ENCODE results near the gene UTP15. TPM values are rescaled to one million over a fixed set of nuclear protein-coding genes. Genes with fewer than 3 reads are reported as not detected.

The UTP15 gene
- total RNA-seq, 1 experiment from 2014 or later = 56.7 TPM

DNA sequence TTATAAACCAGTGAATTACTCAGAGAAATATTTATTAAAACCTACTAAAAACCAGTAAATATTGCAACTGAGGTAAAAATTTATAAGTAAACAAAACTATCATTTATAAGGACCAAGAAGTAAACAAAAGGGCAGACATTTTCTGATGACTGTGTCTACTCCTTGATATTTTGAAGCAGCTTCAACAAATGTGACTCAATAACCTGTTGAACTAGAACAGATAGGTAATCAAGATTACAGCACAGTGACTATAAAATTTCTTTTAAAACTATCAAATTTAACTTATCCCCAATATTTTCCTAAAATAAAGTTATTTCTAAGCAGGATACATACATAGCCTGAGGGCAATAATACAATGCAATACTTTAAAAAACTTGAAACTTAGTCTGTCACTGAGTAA, 12.9 kb upstream of the UTP15 start:
- in situ Hi-C loops (cut with HindIII; ENCODE audit: low pct_unique_long_range_greater_than_20kb, low sequenced_read_pairs) = no loop called here
- no peak for DNase-seq (ENCODE audit: low read depth, low spot score)

DNA sequence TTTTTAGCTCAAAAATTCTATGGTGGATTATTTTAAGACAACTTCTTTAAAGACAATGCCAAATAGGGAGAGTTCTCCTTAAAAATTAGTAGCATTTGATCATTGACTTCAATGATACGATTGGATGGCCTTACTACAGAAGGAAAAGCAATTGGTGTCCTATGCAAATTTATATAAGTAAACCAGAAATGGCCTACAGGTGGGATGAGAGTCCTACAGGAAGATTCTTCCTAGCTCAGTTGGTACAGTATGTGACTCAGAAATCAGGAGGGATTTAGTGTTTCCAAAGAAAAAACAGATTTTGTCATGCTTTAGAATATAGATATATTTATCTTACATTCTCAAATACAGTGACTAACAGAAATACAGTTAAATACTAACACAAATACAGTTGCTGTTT, 6.6 kb upstream of the UTP15 start:
- DNase-seq (ENCODE audit: low read depth, low spot score) = peak; percentile 46

DNA sequence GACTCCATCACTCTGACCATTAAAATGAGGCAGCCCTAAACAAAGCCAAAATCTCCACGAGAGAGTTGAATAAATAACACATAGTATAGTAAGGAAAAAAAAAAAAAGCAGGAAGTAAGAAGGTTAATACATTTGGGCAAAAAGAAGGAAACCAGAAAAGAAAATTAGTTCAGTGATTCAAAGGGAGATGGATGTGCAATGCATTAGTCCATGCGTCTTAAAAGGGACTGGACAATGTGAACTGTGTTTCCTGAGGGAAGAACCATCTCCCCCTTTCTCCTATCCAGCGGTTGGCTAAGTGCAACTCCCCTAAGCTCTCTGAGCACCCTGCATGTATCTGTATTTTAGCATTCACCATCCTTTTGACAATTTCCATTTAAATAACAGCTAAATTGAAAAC, 1.5 kb upstream of the UTP15 start:
- in situ Hi-C loops (cut with HindIII; ENCODE audit: low pct_unique_long_range_greater_than_20kb, low sequenced_read_pairs) = no loop called here
- DNase-seq (ENCODE audit: low read depth, low spot score) = peak; percentile 39

More for the DNA sequence above, 6.6 kb upstream of the UTP15 start:
- in situ Hi-C loops (cut with HindIII; ENCODE audit: low pct_unique_long_range_greater_than_20kb, low sequenced_read_pairs) = no loop called here

DNA sequence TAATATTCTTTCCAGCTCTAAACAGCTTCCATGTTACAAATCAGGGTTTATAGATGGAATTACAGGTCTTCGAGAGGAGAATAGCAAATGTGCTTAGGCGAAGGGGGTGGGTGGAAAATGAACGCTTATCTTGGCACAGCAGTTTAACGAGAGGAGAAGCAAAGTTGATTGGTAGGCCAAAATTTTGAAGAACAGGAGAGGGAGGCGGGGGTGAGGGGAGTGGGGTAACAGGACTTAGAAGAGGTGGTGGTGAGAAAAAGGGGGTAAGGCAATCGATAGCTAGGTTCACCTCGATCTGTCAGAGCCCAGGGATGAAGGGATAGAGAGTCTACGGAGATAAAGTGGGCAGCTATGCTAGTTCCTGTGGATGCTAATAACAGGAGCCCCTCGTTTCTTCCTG, 868 bp upstream of the UTP15 start:
- no peak for DNase-seq (ENCODE audit: low read depth, low spot score)
- in situ Hi-C loops (cut with HindIII; ENCODE audit: low pct_unique_long_range_greater_than_20kb, low sequenced_read_pairs) = no loop called here

DNA sequence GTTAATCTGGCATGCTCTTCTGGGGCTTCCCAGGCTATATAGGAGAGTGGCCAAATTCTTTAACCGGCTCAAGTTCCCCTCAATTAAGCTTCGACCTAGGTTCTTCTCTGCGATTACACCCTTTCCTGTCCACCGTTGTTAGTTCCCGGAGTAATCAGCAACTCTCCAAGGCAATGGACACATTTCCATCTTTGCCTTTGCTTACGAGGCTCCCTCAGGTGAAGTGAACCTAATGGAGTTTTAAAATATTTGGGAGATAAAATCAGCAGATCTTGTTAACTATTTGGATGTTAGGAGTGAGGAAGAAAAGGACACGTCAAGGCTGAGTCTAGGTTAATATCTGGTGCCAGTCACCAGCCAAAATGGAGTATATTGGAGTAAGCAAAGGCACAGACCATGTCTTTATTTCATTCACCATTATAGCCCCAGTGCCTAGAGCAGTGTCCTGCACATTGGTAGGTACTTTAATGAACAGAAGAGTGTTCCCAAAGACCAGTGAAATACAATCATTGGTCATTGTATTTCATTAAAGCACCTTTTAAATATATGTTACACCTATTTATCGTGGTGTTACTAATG, 515 bp downstream of the UTP15 start:
- DNase-seq (ENCODE audit: low read depth, low spot score) = peak; percentile 17
- in situ Hi-C loops (cut with HindIII; ENCODE audit: low pct_unique_long_range_greater_than_20kb, low sequenced_read_pairs) = no loop called here

DNA sequence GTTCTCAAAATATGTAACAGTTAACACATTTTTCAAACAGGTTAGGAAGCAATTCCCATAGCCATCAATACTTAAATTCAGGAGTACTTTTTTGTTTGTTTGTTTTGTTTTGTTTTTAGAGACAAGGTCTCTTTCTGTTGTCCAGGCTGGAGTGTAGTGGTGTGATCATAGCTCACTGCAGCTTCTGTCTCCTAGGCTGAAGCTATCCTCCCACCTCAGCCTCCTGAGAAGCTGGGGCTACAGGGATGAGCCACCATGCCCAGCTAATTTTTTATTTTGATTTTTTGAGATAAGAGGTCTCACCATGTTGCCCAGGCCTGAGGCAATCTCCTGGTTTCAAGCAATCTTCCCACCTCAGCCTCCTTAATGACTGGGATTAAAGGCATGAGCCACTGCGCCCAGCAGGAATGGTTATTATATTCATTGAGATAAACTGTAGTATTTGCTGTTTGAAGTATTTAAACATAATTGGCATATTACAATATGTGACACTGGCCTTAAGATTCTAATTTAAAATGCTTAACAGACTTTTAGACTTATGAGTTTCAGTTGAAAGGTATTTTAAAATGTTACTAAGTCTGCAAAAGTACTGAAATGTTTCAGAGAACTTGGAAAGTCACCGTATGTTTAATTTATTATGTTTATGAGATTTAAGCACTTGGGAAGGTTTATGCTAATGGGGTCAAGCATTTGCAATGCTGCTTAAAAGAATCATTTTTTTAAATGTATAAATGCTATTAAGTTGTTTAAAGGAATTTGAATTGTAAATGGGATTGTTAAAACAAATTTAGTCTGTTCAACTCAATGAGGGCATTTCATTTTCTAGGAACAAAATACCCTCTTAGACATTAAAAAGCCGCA, 17.0 kb downstream of the UTP15 start:
- no peak for DNase-seq (ENCODE audit: low read depth, low spot score)
- in situ Hi-C loops (cut with HindIII; ENCODE audit: low pct_unique_long_range_greater_than_20kb, low sequenced_read_pairs) = no loop called here

DNA sequence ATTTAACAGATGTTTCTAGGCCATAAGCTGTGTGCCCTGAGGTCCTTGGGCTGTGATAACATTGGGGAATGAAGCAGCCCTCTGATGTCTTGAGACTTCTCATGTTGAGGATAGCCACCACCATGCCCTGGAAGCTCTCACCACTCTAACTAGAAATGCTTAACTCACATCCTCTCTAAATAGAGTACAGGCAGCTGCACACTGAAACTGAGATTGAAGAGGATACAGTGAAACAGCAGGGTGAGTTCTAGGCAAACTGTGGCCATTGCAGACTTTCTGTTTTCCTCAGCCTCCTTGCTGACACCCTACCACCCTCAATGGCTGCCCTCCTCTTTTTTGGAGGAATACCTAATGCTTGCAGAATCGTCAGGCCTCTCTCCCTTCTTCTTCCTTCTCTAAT, 22.4 kb downstream of the UTP15 start:
- in situ Hi-C loops (cut with HindIII; ENCODE audit: low pct_unique_long_range_greater_than_20kb, low sequenced_read_pairs) = no loop called here
- DNase-seq (ENCODE audit: low read depth, low spot score) = no peak

DNA sequence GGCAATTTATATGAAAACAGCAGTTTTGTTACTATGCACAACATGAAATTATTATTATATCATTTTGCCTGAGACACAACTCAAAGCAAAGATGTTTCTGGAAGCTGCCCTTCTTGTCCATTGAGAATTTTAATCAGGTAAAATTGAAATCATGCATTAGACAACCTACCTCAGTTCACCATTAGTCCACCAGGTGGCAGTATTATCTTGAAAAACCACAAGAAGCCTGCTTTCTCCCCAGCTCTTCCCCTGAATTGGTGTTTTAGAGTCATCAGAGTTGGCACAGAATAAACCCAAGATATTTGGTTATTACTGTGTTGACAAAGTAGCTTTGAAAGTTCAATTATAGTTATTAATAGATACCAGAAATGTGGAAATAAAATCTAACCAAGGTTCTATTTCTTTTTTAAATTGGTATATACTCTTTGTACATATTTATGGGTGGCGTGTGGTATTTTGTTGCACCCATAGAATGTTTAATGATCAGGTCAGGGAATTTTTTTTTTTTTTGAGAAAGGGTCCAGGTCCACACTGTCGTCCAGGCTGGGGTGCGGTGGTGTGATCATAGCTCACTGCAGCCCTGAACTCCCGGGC, 25.7 kb downstream of the UTP15 start:
- DNase-seq (ENCODE audit: low read depth, low spot score) = peak; percentile 83
- in situ Hi-C loops (cut with HindIII; ENCODE audit: low pct_unique_long_range_greater_than_20kb, low sequenced_read_pairs) = no loop called here

DNA sequence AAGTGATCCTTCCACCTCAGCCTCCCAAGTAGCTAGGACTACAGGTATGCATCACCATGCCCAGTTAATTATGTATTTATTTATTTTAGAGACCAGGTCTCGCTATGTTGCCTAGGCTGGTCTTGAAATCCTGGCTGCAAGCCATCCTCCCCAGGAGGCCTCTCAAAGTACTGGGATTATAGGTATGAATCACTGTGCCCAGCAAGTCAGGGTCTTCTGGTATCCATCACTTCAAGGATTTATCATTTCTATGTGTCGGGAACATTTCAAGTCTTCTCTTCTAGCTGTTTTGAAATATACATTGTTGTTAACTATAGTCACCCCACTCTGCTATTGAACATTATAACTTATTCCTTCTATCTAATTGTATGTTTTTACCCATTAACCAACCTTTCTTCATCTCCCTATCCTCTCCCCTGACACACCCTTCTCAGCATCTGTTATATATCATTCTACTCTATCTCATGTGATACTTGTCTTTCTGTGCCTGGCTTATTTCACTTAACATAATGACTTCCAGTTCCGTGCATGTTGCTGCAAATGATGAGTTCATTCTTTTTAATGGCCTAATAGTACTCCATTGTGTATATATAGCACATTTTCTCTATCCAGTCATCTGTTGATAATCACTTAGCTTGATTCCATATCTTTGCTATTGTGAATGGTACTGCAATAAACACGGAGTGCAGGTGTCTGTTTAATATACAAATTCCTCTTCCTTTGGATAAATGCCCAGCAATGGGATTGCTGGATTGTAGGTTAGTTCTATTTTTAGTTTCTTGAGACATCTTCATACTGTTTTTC, 26.4 kb downstream of the UTP15 start:
- DNase-seq (ENCODE audit: low read depth, low spot score) = no peak
- in situ Hi-C loops (cut with HindIII; ENCODE audit: low pct_unique_long_range_greater_than_20kb, low sequenced_read_pairs) = no loop called here

DNA sequence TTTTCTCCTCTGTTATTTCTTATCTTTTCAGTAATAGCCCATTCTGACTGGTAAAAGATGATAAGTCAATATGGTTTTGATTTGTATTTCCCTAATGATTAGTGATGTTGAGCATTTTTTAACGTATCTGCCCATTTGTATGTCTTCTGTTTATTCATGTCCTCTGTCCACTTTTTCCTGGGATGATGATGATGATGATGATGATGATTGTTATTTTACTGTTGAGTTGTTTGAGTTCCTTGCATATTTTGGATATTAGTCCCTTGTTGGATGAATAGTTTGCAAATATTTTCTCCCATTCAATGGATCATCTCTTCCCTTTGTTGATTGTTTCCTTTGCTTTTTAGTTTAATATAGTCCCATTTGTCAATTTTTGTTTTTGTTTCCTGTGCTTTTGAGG, 27.0 kb downstream of the UTP15 start:
- no peak for DNase-seq (ENCODE audit: low read depth, low spot score)
- in situ Hi-C loops (cut with HindIII; ENCODE audit: low pct_unique_long_range_greater_than_20kb, low sequenced_read_pairs) = no loop called here

DNA sequence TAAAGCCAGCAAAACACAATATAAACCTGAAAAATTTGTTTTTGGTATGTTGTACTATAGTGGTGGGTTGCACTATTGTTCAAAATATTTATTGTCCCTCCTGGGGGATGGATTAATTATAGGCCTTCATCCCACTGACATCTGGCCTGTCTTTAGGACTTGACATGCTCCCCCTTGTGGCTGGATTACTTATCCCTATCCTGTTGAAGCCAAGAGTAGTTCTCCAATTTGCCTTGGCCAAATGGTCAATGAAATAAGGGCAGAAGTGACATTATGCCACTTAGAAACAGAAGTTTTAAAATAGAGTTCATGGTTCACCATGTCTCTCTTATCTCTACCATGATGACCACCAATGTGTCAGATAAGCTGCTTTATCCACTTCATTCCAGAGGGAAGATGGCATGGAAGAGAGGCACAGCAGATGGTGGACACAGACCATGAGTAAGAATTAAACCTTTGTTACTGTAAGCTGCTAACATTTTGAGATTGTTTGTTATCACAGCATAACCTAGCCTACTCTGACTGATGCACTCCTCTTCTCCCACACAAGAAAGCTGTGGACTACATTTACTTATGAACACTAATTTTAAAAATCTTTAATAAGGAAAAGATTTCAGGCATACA, 31.3 kb downstream of the UTP15 start:
- in situ Hi-C loops (cut with HindIII; ENCODE audit: low pct_unique_long_range_greater_than_20kb, low sequenced_read_pairs) = no loop called here
- DNase-seq (ENCODE audit: low read depth, low spot score) = peak; percentile 77

DNA sequence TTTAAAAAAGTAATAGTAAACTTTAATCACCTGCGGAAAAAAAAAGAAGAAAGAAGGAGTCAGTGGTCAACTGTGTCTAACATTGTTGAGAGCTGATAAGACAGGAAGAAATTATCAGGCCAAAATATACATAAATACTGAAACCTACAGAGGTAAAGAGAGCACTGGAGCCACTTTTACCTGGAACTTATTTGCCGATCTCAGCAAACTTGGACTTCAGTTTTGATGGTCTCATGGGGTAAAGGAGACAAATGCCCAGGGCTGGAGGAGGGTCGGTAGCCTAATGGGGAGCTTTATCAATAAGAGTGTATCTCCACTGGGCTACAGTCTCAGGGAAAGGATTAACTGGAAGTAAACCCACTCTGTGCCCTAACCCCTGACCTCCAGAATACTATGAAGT, 33.8 kb downstream of the UTP15 start:
- in situ Hi-C loops (cut with HindIII; ENCODE audit: low pct_unique_long_range_greater_than_20kb, low sequenced_read_pairs) = no loop called here
- no peak for DNase-seq (ENCODE audit: low read depth, low spot score)

DNA sequence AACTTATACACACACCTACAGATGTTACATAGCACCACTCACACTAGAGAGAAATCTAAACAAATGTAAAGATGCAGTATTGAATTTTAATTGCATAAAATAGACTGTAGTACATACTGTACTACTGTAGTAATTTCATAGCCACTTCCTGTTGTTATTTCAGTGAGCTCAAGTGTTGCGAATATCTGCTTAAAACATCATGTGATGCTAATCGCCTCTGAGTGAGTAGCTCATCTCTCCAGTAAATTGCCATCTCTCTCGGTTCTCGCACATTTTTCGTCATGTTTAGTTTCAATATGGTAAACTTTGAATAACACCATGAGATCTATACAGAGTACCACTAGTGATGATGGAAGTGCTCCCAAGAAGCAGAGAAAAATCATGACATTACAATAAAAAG, 38.5 kb downstream of the UTP15 start:
- DNase-seq (ENCODE audit: low read depth, low spot score) = no peak
- in situ Hi-C loops (cut with HindIII; ENCODE audit: low pct_unique_long_range_greater_than_20kb, low sequenced_read_pairs) = no loop called here

DNA sequence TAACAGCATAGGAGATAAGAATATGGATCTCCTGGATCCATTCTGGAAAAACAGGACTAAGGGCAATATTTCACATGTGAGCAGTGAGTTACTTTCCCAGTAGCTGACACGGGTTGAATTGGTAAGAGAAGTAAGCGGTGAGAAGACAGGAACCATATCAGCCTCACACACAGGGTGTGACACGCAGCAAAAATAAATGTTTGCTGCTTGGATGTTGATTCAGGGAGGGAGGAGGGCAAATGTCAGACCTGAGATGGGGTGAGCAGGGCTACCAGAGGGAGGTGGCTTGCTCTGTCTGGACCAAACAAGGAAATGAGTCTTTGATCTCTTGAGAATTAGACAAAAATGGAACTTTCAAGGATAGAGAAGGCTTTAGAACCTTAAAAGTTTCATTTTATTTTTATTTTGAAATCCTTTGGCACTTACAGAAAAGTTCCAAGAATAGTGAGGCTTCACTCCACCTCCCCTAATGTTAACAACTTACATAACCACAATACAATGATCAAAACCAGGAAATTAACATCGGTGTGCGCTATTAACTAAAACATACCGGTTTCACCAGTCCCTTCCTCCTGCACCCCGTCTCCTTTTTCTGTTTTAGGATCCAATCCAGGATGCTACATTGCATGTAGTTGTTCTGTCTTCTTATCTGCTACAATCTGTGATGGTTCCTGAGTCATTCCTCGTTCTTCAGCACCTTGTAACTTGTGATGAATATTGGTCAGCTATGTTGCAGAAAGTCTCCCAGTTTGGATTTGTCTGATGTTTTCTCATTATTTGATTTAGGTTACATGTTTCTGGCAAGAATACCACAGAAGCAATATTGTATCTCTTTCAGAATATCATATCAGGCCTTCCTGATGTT, 39.9 kb downstream of the UTP15 start:
- in situ Hi-C loops (cut with HindIII; ENCODE audit: low pct_unique_long_range_greater_than_20kb, low sequenced_read_pairs) = no loop called here

DNA sequence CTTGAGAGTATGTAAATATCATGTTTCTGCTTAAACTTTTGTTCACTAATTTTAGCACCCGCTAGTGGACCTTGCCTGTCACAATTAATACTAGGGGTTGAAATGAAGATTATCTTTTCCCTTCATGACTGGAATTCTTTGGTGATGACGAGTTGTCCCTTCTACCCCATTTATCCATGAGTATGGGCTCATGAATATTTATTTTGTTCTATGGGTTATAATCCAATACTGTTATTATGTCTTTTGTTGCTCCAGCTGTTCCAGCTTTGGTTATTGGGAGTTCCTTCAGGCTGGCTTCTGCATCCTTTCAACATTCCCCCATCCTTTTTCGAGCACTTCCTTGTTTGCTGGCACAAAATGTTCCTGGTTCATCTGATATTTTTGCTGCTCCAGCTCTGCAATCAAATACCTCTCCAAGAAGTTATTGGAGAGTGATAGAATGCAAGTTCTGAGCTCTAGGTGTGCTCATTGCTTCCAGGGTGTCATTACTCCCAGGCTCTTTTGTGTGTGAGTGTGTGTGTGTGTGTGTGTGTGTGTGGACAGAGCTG, 40.7 kb downstream of the UTP15 start:
- no peak for DNase-seq (ENCODE audit: low read depth, low spot score)
- in situ Hi-C loops (cut with HindIII; ENCODE audit: low pct_unique_long_range_greater_than_20kb, low sequenced_read_pairs) = no loop called here

More for the DNA sequence above, 39.9 kb downstream of the UTP15 start:
- no peak for DNase-seq (ENCODE audit: low read depth, low spot score)

DNA sequence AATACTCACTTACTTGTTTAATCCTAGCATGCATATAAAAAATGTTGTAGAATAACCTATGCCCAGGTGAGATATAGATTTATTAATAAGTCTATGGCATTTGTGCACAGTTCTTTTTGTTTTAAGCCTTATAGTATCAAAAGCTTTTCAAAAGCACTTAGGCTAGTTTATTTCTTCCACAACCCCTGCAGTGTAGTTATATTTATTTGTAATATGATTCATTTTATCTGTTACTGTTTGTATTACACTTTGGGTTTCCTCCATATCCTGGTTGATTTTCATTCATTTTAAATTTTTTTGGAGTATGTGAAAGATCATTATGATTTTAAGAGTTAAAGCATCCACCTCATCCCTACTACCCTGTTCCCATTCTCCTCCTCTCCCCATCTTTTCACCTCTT, 41.7 kb downstream of the UTP15 start:
- in situ Hi-C loops (cut with HindIII; ENCODE audit: low pct_unique_long_range_greater_than_20kb, low sequenced_read_pairs) = no loop called here
- DNase-seq (ENCODE audit: low read depth, low spot score) = no peak

DNA sequence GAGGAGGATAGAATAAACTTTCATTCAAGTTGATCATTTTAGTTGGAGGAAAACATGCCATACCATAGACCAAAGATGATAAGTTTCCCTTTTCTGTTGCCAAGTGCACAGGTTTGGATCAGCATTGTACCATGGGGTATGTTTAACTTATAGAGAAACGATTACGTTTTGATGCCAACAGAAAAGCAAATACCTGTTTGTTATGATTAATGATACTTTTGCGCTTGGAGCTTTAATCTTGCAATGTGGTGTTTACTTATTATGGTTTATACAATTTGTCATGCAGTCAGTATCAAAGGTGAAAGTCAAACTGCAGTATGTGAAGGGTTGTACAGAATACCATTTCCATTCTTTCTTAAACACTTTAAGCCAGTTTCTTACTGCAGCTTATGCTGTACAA, 47.3 kb downstream of the UTP15 start:
- in situ Hi-C loops (cut with HindIII; ENCODE audit: low pct_unique_long_range_greater_than_20kb, low sequenced_read_pairs) = no loop called here
- no peak for DNase-seq (ENCODE audit: low read depth, low spot score)

Measured in SK-MEL-5 (cell line).